A549 (cell line): ENCODE measurements around the gene NPC1L1. TPM values are rescaled to one million over a fixed set of nuclear protein-coding genes. Genes with fewer than 3 reads are reported as not detected.

Experiments used
- ATAC-seq, 2 experiments: fragments of 200-7000 bp in 1 of 2; fragments of >200 bp in 1 of 2; cut with Nextera tagmentation in 1 of 2; cut with Tn5 transposase in 1 of 2; 3 replicates each; pipeline versions ENCODE4 v1.8.0 to v1.9.1; 2018 to 2020; ENCODE audit warnings: mild to moderate bottlenecking in 1 of 2, moderate library complexity in 1 of 2
- CTCF ChIA-PET: fragments of 300-600 bp; sonication (Branson Sonifier 250); formaldehyde crosslinking; extraction: SDS; loops from one replicate; lab custom pipeline; 2021; ENCODE audit warnings: antibody characterized with exemption, inconsistent platforms; lab: Yijun Ruan, JAX
- POLR2A ChIA-PET: fragments of 350-600 bp; formaldehyde crosslinking; extraction: SDS; loops from one replicate; lab custom pipeline; 2021; ENCODE audit warnings: antibody characterized with exemption, inconsistent platforms; lab: Yijun Ruan, JAX
- DNase-seq, 2 experiments: peaks; one replicate each; pipeline versions ENCODE4 v3.0.0 to v3.0.0-alpha.2; 2011 to 2016; ENCODE audit warnings: low read depth in 1 of 2, low spot score in 1 of 2
- FAIRE-seq: peaks from 2 replicates; lab custom pipeline; 2011; peaks lifted over from hg19 to GRCh38; lab: Jason Lieb, UNC
- H3K27ac ChIP-seq, 2 experiments: fragments of >200 bp; sonication (Bioruptor Twin); formaldehyde crosslinking; 3 replicates each; pipeline ENCODE4 v1.5.1; 2016 to 2017
- H3K4me1 ChIP-seq: fragments of >200 bp; sonication (Bioruptor Twin); formaldehyde crosslinking; 3 replicates; pipeline ENCODE4 v1.6.1; 2016
- H3K4me2 ChIP-seq: fragments of >200 bp; sonication (Bioruptor Twin); formaldehyde crosslinking; 3 replicates; pipeline ENCODE4 v1.6.1; 2016
- H3K4me3 ChIP-seq: fragments of >200 bp; sonication (Bioruptor Twin); formaldehyde crosslinking; 3 replicates; pipeline ENCODE4 v1.5.1; 2016
- H3K9me3 ChIP-seq: fragments of >200 bp; sonication (Bioruptor Twin); formaldehyde crosslinking; 3 replicates; pipeline ENCODE4 v1.6.1; 2016
- BHLHE40 ChIP-seq: IDR thresholded peaks from 2 replicates; pipeline ENCODE4 v1.6.1; 2012; ENCODE audit warnings: low read depth, low read length, inconsistent platforms
- CEBPB ChIP-seq, 2 experiments: fragments of >200 bp in 1 of 2; sonication (Bioruptor Twin) in 1 of 2; formaldehyde crosslinking in 1 of 2; IDR thresholded peaks; 2 replicates each; pipeline ENCODE4 v1.6.1; 2012 to 2016
- CHD2 ChIP-seq: fragments of 150-350 bp; IDR thresholded peaks from 2 replicates; pipeline ENCODE4 v1.6.1; 2014; ENCODE audit warnings: low read length; ENCODE audit not compliant: partially characterized antibody
- CHD4 ChIP-seq: fragments of 200-600 bp; sonication (generic); IDR thresholded peaks from 2 replicates; pipeline ENCODE4 v1.6.1; 2016; ENCODE audit warnings: antibody characterized with exemption, mild to moderate bottlenecking, borderline replicate concordance
- EHF ChIP-seq: fragments of 250-450 bp; sonication (Bioruptor Pico); IDR thresholded peaks from 2 replicates; pipeline ENCODE4 v1.5.0; 2020; ENCODE audit warnings: mild to moderate bottlenecking
- EHMT2 ChIP-seq: fragments of 200-600 bp; sonication (generic); IDR thresholded peaks from 2 replicates; pipeline ENCODE4 v1.6.1; 2016; ENCODE audit warnings: antibody characterized with exemption, low read depth, mild to moderate bottlenecking, moderate library complexity
- FOSB ChIP-seq: fragments of 250-450 bp; sonication (Bioruptor Pico); IDR thresholded peaks from 2 replicates; pipeline ENCODE4 v1.5.0; 2020; ENCODE audit warnings: mild to moderate bottlenecking, moderate library complexity
- GATA3 ChIP-seq: IDR thresholded peaks from 2 replicates; pipeline ENCODE4 v1.6.1; 2012; ENCODE audit warnings: borderline replicate concordance
- HOXA7 ChIP-seq: fragments of 250-450 bp; sonication (Bioruptor Pico); IDR thresholded peaks from 2 replicates; pipeline ENCODE4 v1.5.0; 2020; ENCODE audit warnings: mild to moderate bottlenecking, moderate library complexity
- HOXB5 ChIP-seq: fragments of 250-450 bp; sonication (Bioruptor Pico); IDR thresholded peaks from 2 replicates; pipeline ENCODE4 v1.5.0; 2020; ENCODE audit warnings: mild to moderate bottlenecking, moderate library complexity
- JUN ChIP-seq, 2 experiments: fragments of >200 bp; sonication (Bioruptor Twin); formaldehyde crosslinking; IDR thresholded peaks; 2 replicates in 1 of 2; 3 replicates in 1 of 2; pipeline ENCODE4 v1.6.1; 2016 to 2017
- JUNB ChIP-seq: fragments of >200 bp; sonication (Bioruptor Twin); formaldehyde crosslinking; IDR thresholded peaks from 2 replicates; pipeline ENCODE4 v1.6.1; 2016
- KDM1A ChIP-seq: fragments of 200-600 bp; sonication (generic); IDR thresholded peaks from 2 replicates; pipeline ENCODE4 v1.6.1; 2016; ENCODE audit warnings: low read depth, mild to moderate bottlenecking
- KDM5A ChIP-seq: fragments of 200-600 bp; sonication (generic); IDR thresholded peaks from 2 replicates; pipeline ENCODE4 v1.6.1; 2016; ENCODE audit warnings: antibody characterized with exemption, mild to moderate bottlenecking
- MAZ ChIP-seq: fragments of 150-350 bp; IDR thresholded peaks from 2 replicates; pipeline ENCODE4 v1.6.1; 2014; ENCODE audit warnings: antibody characterized with exemption, low read depth, low read length, borderline replicate concordance
- NFE2L2 ChIP-seq: fragments of 150-350 bp; conservative IDR thresholded peaks from 2 replicates; pipeline ENCODE4 v1.6.1; 2014; ENCODE audit warnings: low read length
- POLR2AphosphoS2 ChIP-seq: conservative IDR thresholded peaks from 2 replicates; pipeline ENCODE4 v1.6.1; 2012; ENCODE audit warnings: low read length, improper control_type of control experiment, inconsistent platforms
- RAD21 ChIP-seq, 2 experiments: fragments of >200 bp in 1 of 2; sonication (Bioruptor Twin) in 1 of 2; formaldehyde crosslinking in 1 of 2; IDR thresholded peaks in 1 of 2; conservative IDR thresholded peaks in 1 of 2; 2 replicates in 1 of 2; 3 replicates in 1 of 2; pipeline ENCODE4 v1.6.1; 2012 to 2018; ENCODE audit warnings: inconsistent platforms in 1 of 2
- RARB ChIP-seq: fragments of 250-450 bp; sonication (Bioruptor Pico); IDR thresholded peaks from 2 replicates; pipeline ENCODE4 v1.8.0; 2021; ENCODE audit warnings: mild to moderate bottlenecking, moderate library complexity
- RCOR1 ChIP-seq: fragments of 150-350 bp; IDR thresholded peaks from 2 replicates; pipeline ENCODE4 v1.6.1; 2014; ENCODE audit warnings: antibody characterized with exemption, low read length, low read depth
- RFX5 ChIP-seq: fragments of 450-650 bp; IDR thresholded peaks from 2 replicates; pipeline ENCODE4 v1.7.1; 2014; ENCODE audit warnings: antibody characterized with exemption, mild to moderate bottlenecking, moderate library complexity
- SMC3 ChIP-seq: fragments of >200 bp; sonication (Bioruptor Twin); formaldehyde crosslinking; IDR thresholded peaks from 3 replicates; pipeline ENCODE4 v1.6.1; 2018; ENCODE audit warnings: inconsistent platforms
- USF2 ChIP-seq: fragments of 450-650 bp; IDR thresholded peaks from 2 replicates; pipeline ENCODE4 v1.6.1; 2014; ENCODE audit warnings: antibody characterized with exemption
- ZC3H11A ChIP-seq: fragments of 450-650 bp; IDR thresholded peaks from 2 replicates; pipeline ENCODE4 v1.6.1; 2014; ENCODE audit warnings: antibody characterized with exemption, mild to moderate bottlenecking
- ZNF302 ChIP-seq: fragments of 250-450 bp; sonication (Bioruptor Pico); IDR thresholded peaks from 2 replicates; pipeline ENCODE4 v1.9.0; 2021; ENCODE audit warnings: inconsistent platforms, mild to moderate bottlenecking, moderate library complexity
- ZSCAN20 ChIP-seq: fragments of 250-450 bp; sonication (Bioruptor Pico); IDR thresholded peaks from 2 replicates; pipeline ENCODE4 v1.8.0; 2022; ENCODE audit warnings: mild to moderate bottlenecking, moderate library complexity
- WGBS: methylation state at CpG from one replicate; pipeline ENCODE4 v1.1.6; 2017; ENCODE audit errors: missing lambda C conversion rate; 5-methylcytosine and 5-hydroxymethylcytosine counted together
- polyA plus RNA-seq, 4 experiments: library from polyadenylated mRNA; depleted of rRNA in 3 of 4; stranded (reverse); fragments of >200 nt; fragmentation: RNase III in 1 of 4; extraction: RNeasy Plus Mini Kit Qiagen cat#74134 plus additional on column Dnase treatment in 1 of 4; gene quantifications; 2 replicates in 3 of 4; 3 replicates in 1 of 4; pipeline ENCODE4 v1.2.3, GENCODE V29; 2011 to 2017

The NPC1L1 gene
- polyA plus RNA-seq, 2 of the 4 experiments (the other 2 are of a cell fraction): 0.04 to 0.06 TPM

DNA sequence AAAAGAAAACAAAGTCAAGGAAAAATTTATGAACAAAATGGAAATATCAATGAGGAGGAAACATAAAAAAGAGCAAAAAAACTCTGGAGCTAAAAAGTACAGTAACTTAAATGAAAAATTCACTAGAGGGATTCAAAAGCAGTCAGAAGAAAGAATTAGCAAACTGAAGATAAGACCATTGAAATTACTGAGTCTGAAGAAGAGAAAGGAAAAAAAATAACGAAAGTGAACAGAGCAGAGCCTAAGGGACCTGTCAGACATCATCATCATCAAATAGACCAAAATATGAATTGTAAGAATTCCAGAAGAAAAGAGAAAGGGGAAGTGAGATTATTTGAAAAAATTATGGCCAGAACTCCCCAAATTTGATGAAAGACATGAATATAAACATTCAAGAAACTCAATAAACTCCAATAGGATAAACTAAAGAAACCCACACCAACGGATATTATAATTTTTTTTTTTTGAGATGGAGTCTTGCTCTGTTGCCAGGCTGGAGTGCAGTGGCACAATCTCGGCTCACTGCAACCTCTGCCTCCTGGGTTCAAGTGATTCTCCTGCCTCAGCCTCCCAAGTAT is 16.2 kb downstream of the NPC1L1 start:
- H3K4me3 ChIP-seq: no peak overlapping the region
- DNase-seq: no peak
- TF ChIP-seq RCOR1 (no peak), HOXB5 (CRISPR knock-in tag) (no peak), EHMT2 (no peak), JUN (IDR thresholded peaks at IDR 0.05) (no peak), RAD21 (conservative IDR thresholded peaks at IDR 0.05 in 1 of 2, IDR thresholded peaks at IDR 0.05 in 1 of 2) (no peak), JUNB (no peak), ZNF302 (CRISPR knock-in tag) (no peak), MAZ (no peak), BHLHE40 (no peak), RARB (no peak), FOSB (CRISPR knock-in tag) (no peak), HOXA7 (CRISPR knock-in tag) (no peak), EHF (CRISPR knock-in tag) (no peak), CEBPB (IDR thresholded peaks at IDR 0.05) (no peak), NFE2L2 (no peak), ZC3H11A (no peak), CHD4 (no peak), CHD2 (no peak)
- TF ChIP-seq, all 56 proteins: peak for 0
- CTCF ChIA-PET: interaction anchor here (1.1 kb wide), 1 partner anchor 9 kb away, joined by 4 read pairs; no protein-coding TSS in a partner anchor
- ATAC-seq: no peak
- WGBS: 1% methylated on average over 3 of the region's 3 CpGs
- Histone ChIP-seq H3K27ac (no peak overlapping the region), H3K9me3 (peaks cover 22% of the 10 kb centered on the region), H3K4me1 (no peaks in the 10 kb centered on the region), H3K4me2 (no peak overlapping the region)
- FAIRE-seq: no peak
- POLR2A ChIA-PET: no interaction called here

DNA sequence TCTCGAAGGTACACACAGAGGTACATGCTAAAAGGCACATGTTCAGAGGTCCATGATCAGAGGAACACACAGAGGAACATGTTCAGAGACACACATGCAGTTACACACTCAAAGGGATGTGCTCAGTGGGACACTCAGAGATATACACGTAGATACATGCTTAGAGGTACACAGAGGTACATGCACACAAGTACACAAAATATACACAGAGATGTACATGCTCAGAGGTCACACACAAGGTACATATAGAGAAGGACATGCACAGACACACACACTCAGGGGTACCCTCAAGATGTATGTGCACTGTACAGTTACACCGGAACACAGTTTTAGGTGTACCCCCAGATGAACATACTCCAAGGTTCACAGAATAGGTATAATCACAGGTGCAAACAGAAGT is 18.8 kb downstream of the NPC1L1 start:
- DNase-seq (no peak), FAIRE-seq (no peak), ATAC-seq (no peak)
- ChIA-PET CTCF (interaction anchor here (0.9 to 1.2 kb wide), 3 partner anchors 12 to 282 kb away, joined by 3 to 4 read pairs (median 3); no protein-coding TSS in a partner anchor), POLR2A (no interaction called here)
- Histone ChIP-seq H3K27ac (no peak overlapping the region), H3K4me1 (no peaks in the 10 kb centered on the region), H3K4me3 (no peak overlapping the region), H3K4me2 (no peak overlapping the region), H3K9me3 (peaks cover 19% of the 10 kb centered on the region)
- WGBS: 37% methylated on average over 3 of the region's 3 CpGs
- no peak for TF ChIP-seq USF2
- TF ChIP-seq GATA3: no peak
- no peak for TF ChIP-seq SMC3
- TF ChIP-seq KDM1A: no peak
- TF ChIP-seq RFX5: no peak
- no peak for TF ChIP-seq ZSCAN20
- no peak for TF ChIP-seq POLR2AphosphoS2
- TF ChIP-seq EHF (CRISPR knock-in tag): no peak
- no peak for TF ChIP-seq ZNF302 (CRISPR knock-in tag)
- no peak for TF ChIP-seq CEBPB (IDR thresholded peaks at IDR 0.05)
- no peak for TF ChIP-seq KDM5A
